HG03095 (cell line): ENCODE measurements around the gene GPHN.
A peak's percentile ranks its signal among the peaks of the same experiment; 100 is the strongest.

Experiments used
- ATAC-seq: cut with Tn5 transposase; IDR thresholded peaks from one replicate; pipeline ENCODE4 v1.9.1; 2021; ENCODE audit warnings: moderate library complexity; ENCODE audit not compliant: unreplicated experiment

The GPHN gene

GRCh38 chr14:66507722-66508546 is at the start of gene GPHN:
Gene GPHN (plus strand): TSS chr14:66508147.
- ATAC-seq, result peak; percentile 76

DNA sequence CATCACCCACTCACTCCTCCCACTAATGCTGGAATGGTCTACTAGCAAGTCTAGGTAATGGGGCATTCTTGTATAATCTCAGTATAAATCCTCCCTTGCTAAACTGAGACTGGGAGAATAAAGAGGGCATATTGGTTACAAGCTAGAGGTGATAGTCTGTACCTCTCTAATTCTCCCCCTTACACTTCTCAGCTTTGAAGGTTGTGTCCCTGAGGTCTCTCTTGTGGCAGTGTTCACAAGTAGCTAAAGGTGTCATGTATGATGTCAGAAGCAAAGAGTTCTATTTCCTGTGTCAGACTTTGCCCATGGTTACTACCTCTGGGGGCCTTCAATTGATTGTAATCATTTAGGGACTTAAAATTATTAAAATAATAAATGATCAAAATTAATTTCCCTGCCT is 48.3 kb upstream of the GPHN start:
- no peak for ATAC-seq

DNA sequence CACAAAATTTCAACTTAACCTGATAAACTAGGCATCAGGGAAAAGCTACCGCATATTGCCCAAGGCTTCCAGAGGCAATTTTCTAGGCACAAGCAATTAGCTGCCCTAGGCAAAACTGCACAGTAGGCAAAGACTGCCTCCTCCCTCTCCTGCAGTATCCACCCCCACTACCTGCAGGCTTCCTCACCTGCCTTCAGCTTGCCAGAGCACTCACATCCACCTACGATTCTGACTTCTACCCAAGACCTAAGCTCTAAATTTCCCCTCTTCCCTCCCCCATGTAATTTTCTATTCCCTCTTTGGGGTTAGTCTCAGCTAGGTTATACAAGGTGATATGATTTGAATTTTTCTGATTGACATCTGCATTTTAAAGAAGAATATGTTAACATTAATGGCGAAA is 43.7 kb upstream of the GPHN start:
- ATAC-seq, result no peak

DNA sequence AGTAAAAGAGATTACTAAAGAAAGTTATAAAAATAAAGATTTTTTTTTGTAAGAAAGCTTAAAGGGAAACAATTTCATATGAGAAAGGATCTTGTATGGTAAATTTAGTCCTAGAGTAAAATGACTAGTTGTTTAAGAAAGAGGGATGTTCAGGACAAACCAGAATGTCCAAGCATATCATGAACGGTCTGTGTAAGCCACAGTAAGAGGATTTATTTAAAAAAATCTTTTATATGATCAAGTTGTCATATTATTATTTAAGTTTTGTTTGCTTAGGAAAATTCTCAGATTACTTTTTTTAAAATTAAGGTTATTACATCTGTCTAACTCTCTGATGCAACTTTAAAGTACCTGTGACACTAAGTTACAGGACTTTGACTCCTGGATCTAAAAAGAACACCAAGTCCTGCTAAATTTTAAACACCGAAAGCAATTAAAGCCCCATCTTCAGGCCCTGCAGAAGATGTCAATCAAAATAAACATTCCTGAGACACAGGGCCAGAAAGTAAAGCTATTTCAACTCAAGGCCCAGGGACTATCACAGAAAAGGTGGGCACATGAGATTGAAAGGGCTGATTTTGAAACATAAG is 39.1 kb upstream of the GPHN start:
- ATAC-seq, result no peak

- ATAC-seq, result no peak
Observed at GRCh38 chr14:66471584-66471983, 36.4 kb upstream of the GPHN start.

DNA sequence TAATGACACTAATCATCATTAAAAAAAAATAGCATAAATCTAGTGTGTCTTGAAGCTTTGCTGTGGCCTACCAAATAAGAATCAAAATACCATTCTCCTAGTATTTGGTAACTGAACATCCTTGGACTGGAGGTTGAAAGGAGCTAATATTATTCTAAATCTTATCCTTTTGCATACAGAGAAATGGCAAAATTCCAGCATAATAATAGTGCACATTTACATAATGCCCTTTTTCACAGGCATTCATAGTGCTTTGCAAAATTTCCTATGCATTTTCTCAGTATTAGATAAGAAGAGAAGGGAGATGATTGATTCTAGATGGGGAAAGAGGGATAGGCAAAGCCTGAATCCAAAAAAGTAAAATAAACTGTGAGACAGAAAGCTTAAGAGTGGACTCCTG is 35.7 kb upstream of the GPHN start:
- ATAC-seq, result no peak

- ATAC-seq, result no peak
Observed at GRCh38 chr14:66473223-66473622, 34.7 kb upstream of the GPHN start.

GRCh38 chr14:66476964-66477363 is 31.0 kb upstream of the GPHN start:
- ATAC-seq, result no peak

DNA sequence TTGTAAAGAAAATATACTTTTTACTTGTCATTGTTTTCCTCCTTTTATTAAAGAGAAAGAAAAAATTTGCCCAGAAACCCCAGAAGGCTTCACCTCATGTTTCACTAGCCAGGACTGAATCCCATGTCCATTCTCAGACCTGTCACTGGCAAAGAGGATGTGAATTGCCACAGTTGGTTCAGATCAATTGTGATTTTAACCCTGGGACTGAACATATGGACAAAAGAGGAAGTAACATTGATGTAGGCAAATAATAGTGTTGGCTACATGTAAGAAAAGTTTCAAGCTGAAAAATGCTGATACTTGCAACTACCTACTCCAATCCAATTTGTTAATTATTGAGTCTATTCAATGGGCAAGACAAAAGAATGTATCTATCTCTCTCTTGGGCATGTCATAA is 30.4 kb upstream of the GPHN start:
- no peak for ATAC-seq

DNA sequence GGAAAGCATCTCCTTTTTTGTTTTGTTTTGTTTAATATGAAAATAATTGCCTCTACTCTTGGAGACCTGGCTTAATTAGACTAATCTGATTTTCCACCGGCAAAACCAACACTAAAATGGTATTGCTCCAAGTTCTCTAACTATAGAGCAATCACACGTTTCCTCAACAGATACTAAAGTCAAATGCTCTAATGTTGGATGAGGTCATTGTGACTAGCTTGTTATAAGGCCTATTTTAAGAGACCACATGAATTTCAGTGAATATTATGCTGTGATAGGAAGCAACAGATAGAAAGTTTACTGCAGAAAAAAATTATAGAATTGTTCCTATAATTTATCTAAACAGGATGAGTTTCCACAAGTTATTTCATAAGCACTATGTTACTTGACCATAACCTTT is 25.1 kb upstream of the GPHN start:
- ATAC-seq, result no peak

GRCh38 chr14:66483322-66483721 is 24.6 kb upstream of the GPHN start:
- no peak for ATAC-seq

DNA sequence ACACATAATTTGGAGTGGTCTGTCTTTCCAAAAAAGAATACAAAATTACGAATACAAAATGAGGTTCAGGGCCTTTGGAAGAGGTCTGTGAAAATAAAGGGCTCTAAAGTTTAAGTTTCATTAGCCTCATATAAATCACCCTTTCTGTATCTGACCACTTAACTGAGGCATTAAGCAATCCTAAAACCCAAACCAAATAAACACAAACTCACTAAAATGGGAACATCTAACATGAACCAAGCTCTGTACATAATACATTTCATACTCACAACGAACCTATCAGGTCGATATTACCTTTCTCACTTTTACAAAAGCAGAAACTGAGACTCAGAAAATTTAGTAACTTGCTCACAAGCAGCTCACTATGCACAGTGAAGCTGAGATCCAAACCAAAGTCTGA is 22.9 kb upstream of the GPHN start:
- no peak for ATAC-seq

DNA sequence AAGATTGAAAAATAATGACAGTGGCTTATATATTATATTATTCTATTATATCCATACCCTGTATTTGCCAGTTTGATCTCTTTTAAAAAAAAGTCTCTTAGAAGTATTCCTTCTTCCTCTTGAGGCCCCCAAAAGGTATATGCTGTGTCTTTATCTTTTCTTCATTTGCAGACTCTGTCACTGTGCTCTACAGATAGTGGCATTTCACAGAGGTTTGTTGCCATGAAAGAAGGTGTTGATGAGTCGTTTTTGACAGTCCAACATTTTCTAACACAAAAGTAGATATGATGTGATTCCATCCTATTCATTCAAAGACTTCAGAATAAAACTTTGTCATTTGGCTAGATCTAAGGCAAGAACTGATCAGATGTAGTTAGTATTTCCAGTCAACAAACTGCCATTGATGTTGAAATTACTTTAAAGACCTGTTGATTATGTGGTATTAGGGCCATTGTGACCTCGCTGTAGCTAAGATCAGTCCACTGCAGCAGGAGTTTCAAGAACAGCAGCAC is 22.0 kb upstream of the GPHN start, which contains the start of gene CCDC196:
CCDC196 (plus strand) TSS at position 462 of the 512 bp plus-strand sequence. CDS start 132 bp downstream, outside the sequence.
- ATAC-seq, result no peak

- ATAC-seq, result no peak
Observed at GRCh38 chr14:66487164-66487563, 20.8 kb upstream of the GPHN start.

DNA sequence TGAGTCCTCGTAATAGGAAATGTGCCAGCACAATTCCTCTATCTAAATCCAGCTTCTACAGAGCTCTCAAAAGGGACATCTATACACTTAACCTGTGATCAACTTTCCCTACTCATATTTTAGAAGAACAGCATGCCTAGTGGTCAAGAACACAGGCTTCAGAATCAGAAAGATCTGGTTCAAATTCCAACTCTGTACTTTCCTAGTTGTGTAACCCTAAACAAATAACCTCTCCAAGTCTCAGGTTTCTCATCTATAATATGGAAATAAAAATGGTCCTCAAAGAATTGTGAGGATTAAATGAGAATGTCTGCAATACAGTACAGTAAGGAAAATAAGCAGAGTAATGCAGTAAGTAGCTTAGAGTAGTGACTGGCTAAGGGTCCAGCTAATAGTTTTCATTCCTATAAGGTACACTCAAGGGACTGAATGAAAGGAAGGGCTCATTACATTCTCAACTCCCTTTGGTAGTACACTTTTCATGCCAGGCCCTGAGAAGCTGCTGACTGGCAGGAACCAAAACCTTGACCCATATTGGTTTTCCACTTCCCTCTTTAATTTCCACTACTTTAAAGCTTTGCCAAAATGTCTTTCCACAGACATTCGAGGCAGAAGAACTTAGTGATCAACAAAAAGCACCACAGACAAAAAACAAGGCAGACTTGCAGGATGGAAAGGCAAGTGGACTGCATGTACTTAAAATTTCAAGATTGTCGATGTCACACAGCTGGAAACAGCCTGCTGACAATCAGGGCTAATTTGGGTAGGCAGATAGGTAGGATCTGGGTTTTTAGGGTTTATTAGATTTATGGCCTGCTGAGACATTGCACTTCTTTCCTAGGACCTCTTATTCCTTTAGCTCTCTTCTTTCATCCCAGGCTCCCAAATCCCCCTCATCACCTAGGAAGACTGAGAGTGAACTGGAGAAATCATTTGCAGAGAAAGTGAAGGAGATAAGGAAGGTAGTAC is 17.5 kb upstream of the GPHN start:
- no peak for ATAC-seq

- ATAC-seq, result no peak
Observed at GRCh38 chr14:66493750-66494149, 14.2 kb upstream of the GPHN start.

- ATAC-seq, result peak; percentile 63
Observed at GRCh38 chr14:66495218-66496098, 12.5 kb upstream of the GPHN start.

DNA sequence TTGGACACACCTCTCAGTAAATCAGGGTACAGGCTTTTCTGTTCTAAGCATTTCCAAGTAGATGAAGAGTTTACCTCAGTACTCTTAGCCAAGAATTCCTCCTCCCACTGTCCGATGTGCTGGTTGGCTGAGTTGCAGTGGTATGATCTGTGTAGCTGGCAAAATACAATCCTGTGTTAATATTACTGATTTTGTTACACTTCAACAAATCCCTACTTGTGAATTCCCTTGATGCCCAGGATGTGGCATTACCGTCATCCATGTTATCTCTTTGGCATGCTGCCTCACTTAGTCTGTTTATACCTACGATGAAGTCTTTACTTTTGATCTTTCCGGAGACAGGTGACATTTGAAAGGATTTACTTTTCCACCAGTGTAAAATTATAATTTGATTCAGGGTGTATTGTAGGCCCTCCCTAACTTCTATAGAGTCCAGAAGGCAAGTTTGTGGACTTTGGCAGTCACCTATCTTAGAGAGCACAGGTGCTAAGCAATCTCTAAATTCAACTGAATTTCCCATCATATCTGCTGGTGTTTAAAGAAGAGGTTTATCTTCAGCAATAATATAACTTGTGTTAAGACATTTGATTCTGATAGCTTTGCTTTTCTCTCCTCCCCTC is 11.6 kb upstream of the GPHN start:
- no peak for ATAC-seq

- no peak for ATAC-seq
Observed at GRCh38 chr14:66496911-66497310, 11.0 kb upstream of the GPHN start.

DNA sequence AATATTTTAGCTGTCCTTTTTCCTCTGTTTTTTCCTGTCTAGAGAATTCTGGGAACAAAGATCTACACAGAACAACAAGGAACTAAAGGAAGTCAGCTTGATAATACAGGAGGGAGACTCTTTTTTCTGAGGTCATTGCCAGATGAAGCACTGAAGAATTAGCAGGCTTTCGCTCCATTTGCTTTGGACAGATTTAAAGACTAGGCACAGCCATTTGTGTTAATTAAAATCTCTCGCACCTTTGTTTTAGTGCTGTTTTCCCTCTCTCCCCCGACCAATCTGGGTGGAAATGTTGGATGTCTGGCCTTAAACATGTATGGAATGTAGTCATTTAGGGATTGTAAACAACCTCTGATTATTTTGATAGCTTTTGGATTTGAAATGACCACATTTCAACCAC is 9.6 kb upstream of the GPHN start:
- ATAC-seq, result no peak
